ENCODE data around the gene NCKIPSD. TPM values are rescaled to one million over a fixed set of nuclear protein-coding genes. Genes with fewer than 3 reads are reported as not detected.

The NCKIPSD gene
- polyA plus RNA-seq, 1 of the 3 experiments (the other 2 are of a cell fraction): 20.4 TPM

- H3K79me2 ChIP-seq (ENCODE audit: insufficient read depth): peaks cover 16% of the 10 kb centered on the region
- H3K27ac ChIP-seq (ENCODE audit: low read depth in 2 of 2, low read length in 1 of 2): no peak overlapping the region
- peaks cover 14% of the 10 kb centered on the region; the same call in 1 of the 2 replicates for H4K20me1 ChIP-seq (ENCODE audit: insufficient read depth)
- H3F3A ChIP-seq (replicated peaks; ENCODE audit: insufficient read depth): no peaks in the 10 kb centered on the region
- 94% methylated on average over 8 of the region's 8 CpGs for WGBS (ENCODE audit: low lambda C conversion rate)
- peaks cover 7 to 11% of the 10 kb centered on the region in 2 experiments; a peak in 3 of 4 replicates for H3K4me1 ChIP-seq (ENCODE audit: control insufficient read depth in 1 of 2, insufficient read depth in 2 of 2, low read depth in 1 of 2, low read length in 1 of 2)
- POLR2A ChIA-PET: no interaction called here
- TF ChIP-seq TEAD4 (IDR thresholded peaks at IDR 0.05; ENCODE audit: borderline replicate concordance, insufficient read depth): no peak
- no peak for TF ChIP-seq ELF1 (IDR thresholded peaks at IDR 0.05)
- TF ChIP-seq EP300 (IDR thresholded peaks at IDR 0.05; ENCODE audit: borderline replicate concordance in 1 of 2, low read depth in 1 of 2, low read length in 1 of 2): no peak
- no peak for TF ChIP-seq RAD21 (IDR thresholded peaks at IDR 0.05; ENCODE audit: low read length)
- TF ChIP-seq RFX5 (IDR thresholded peaks at IDR 0.05; ENCODE audit: low read length): no peak
- no peak for TF ChIP-seq EZH2phosphoT487 (IDR thresholded peaks at IDR 0.05; ENCODE audit: borderline replicate concordance, low read depth)
- TF ChIP-seq GABPA (IDR thresholded peaks at IDR 0.05; ENCODE audit: low read depth): no peak
- no peak for TF ChIP-seq TCF12 (IDR thresholded peaks at IDR 0.05)
- TF ChIP-seq JUND (IDR thresholded peaks at IDR 0.05): no peak
- no peak for TF ChIP-seq YY1 (IDR thresholded peaks at IDR 0.05; ENCODE audit: low read depth)
- TF ChIP-seq, protein P1, sequence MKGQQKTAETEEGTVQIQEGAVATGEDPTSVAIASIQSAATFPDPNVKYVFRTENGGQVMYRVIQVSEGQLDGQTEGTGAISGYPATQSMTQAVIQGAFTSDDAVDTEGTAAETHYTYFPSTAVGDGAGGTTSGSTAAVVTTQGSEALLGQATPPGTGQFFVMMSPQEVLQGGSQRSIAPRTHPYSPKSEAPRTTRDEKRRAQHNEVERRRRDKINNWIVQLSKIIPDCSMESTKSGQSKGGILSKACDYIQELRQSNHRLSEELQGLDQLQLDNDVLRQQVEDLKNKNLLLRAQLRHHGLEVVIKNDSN (IDR thresholded peaks at IDR 0.05; ENCODE audit: borderline replicate concordance, low read depth): no peak
- TF ChIP-seq SMC3 (IDR thresholded peaks at IDR 0.05; ENCODE audit: low read depth, low read length): no peak
- TF ChIP-seq POLR2AphosphoS5 (IDR thresholded peaks at IDR 0.05; ENCODE audit: low read depth, low read length): no peak
- TF ChIP-seq, protein P2, sequence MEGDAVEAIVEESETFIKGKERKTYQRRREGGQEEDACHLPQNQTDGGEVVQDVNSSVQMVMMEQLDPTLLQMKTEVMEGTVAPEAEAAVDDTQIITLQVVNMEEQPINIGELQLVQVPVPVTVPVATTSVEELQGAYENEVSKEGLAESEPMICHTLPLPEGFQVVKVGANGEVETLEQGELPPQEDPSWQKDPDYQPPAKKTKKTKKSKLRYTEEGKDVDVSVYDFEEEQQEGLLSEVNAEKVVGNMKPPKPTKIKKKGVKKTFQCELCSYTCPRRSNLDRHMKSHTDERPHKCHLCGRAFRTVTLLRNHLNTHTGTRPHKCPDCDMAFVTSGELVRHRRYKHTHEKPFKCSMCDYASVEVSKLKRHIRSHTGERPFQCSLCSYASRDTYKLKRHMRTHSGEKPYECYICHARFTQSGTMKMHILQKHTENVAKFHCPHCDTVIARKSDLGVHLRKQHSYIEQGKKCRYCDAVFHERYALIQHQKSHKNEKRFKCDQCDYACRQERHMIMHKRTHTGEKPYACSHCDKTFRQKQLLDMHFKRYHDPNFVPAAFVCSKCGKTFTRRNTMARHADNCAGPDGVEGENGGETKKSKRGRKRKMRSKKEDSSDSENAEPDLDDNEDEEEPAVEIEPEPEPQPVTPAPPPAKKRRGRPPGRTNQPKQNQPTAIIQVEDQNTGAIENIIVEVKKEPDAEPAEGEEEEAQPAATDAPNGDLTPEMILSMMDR (IDR thresholded peaks at IDR 0.05): no peak
- TF ChIP-seq GATA2 (CRISPR knock-in tag; IDR thresholded peaks at IDR 0.05): no peak
- no peak for TF ChIP-seq PBX3 (IDR thresholded peaks at IDR 0.05)
- no peak overlapping the region for H3K4me2 ChIP-seq
- CTCF ChIA-PET: no interaction called here
- peaks cover 3 to 51% of the 10 kb centered on the region in 2 experiments for H3K36me3 ChIP-seq (replicated peaks in 1 of 2; ENCODE audit: control insufficient read depth in 1 of 2, insufficient read depth in 2 of 2, low read length in 1 of 2)
- H3K9me2 ChIP-seq: no peaks in the 10 kb centered on the region
- no peak overlapping the region for H3K4me3 ChIP-seq (ENCODE audit: low read depth in 2 of 2, low read length in 1 of 2)
- no peak for DNase-seq
- H3K27me3 ChIP-seq (ENCODE audit: insufficient read depth): no peaks in the 10 kb centered on the region
- no peak overlapping the region for H2AFZ ChIP-seq (ENCODE audit: low read depth)
- H3K9me3 ChIP-seq: no peaks in the 10 kb centered on the region
- H3K9ac ChIP-seq: no peak overlapping the region
These were observed 55.3 kb downstream of the NCKIPSD start for GRCh38 chr3:48630407-48630806.

GRCh38 chr3:48629894-48630293 lies 55.8 kb downstream of the NCKIPSD start:
- TF ChIP-seq SMC3 (IDR thresholded peaks at IDR 0.05; ENCODE audit: low read depth, low read length) (no peak), RXRA (IDR thresholded peaks at IDR 0.05; ENCODE audit: borderline replicate concordance, low read depth) (no peak), RAD21 (IDR thresholded peaks at IDR 0.05; ENCODE audit: low read length) (no peak)
- Histone ChIP-seq H3K4me3 (ENCODE audit: low read depth in 2 of 2, low read length in 1 of 2) (no peak overlapping the region), H3K9me2 (no peaks in the 10 kb centered on the region), H2AFZ (ENCODE audit: low read depth) (no peak overlapping the region), H3K4me1 (ENCODE audit: control insufficient read depth in 1 of 2, insufficient read depth in 2 of 2, low read depth in 1 of 2, low read length in 1 of 2) (peaks cover 7 to 11% of the 10 kb centered on the region in 2 experiments; a peak in 3 of 4 replicates), H3K9me3 (no peaks in the 10 kb centered on the region), H3K9ac (no peak overlapping the region), H3K27me3 (ENCODE audit: insufficient read depth) (no peaks in the 10 kb centered on the region), H3K4me2 (no peak overlapping the region), H3K79me2 (ENCODE audit: insufficient read depth) (peaks cover 14% of the 10 kb centered on the region), H3K27ac (ENCODE audit: low read depth in 2 of 2, low read length in 1 of 2) (no peak overlapping the region), H4K20me1 (ENCODE audit: insufficient read depth) (peaks cover 14% of the 10 kb centered on the region; the same call in 1 of the 2 replicates), H3K36me3 (replicated peaks in 1 of 2; ENCODE audit: control insufficient read depth in 1 of 2, insufficient read depth in 2 of 2, low read length in 1 of 2) (peaks cover 3 to 51% of the 10 kb centered on the region in 2 experiments), H3F3A (replicated peaks; ENCODE audit: insufficient read depth) (no peaks in the 10 kb centered on the region)
- CTCF ChIA-PET: no interaction called here
- 93% methylated on average over 7 of the region's 12 CpGs for WGBS (ENCODE audit: low lambda C conversion rate)
- no peak for DNase-seq
- POLR2A ChIA-PET: interaction anchor here (1.1 kb wide), 1 partner anchor 21 kb away, joined by 3 read pairs; the partner anchor contains the start of gene UQCRC1
